Upper lobe of left lung (tissue), 6 donors: ENCODE measurements around the gene ZMYND11. TPM values are rescaled to one million over a fixed set of nuclear protein-coding genes. Genes with fewer than 3 reads are reported as not detected.

Experiments used
- ATAC-seq, 2 donors: fragments of 200-7000 bp; cut with Tn5 transposase; one replicate each; pipeline ENCODE4 v1.9.1; 2022; ENCODE audit warnings: mild to moderate bottlenecking in 2 of 2, moderate library complexity in 2 of 2; ENCODE audit not compliant: low FRiP score in 2 of 2
- DNase-seq, 2 donors: peaks; one replicate each; pipeline ENCODE4 v3.0.0-alpha.2; 2019 to 2020
- H3K27ac ChIP-seq, 4 donors: fragments of 200-600 bp; sonication (generic); one replicate each; pipeline ENCODE4 v1.5.1; 2016 to 2019
- H3K27me3 ChIP-seq, 4 donors: fragments of 200-600 bp; sonication (generic); one replicate each; pipeline ENCODE4 v1.5.1; 2017 to 2019
- H3K36me3 ChIP-seq, 4 donors: fragments of 200-600 bp; sonication (generic); one replicate each; pipeline ENCODE4 v1.5.1; 2016 to 2019
- H3K4me1 ChIP-seq, 4 donors: fragments of 200-600 bp; sonication (generic); one replicate each; pipeline ENCODE4 v1.5.1; 2018 to 2019
- H3K4me3 ChIP-seq, 4 donors: fragments of 200-600 bp; sonication (generic); one replicate each; pipeline ENCODE4 v1.5.1; 2017 to 2019; ENCODE audit warnings: mild to moderate bottlenecking in 2 of 4, moderate library complexity in 1 of 4
- H3K9me3 ChIP-seq, 4 donors: fragments of 200-600 bp; sonication (generic); one replicate each; pipeline ENCODE4 v1.5.1; 2018 to 2019
- EP300 ChIP-seq, 4 donors: sonication (generic); formaldehyde crosslinking; IDR thresholded peaks; one replicate each; pipeline ENCODE4 v1.5.1; 2017; ENCODE audit warnings: antibody characterized with exemption in 4 of 4, control low read depth in 2 of 4
- POLR2A ChIP-seq, 4 donors: fragments of 450-650 bp; IDR thresholded peaks; one replicate each; pipeline ENCODE4 v1.5.1; 2016 to 2017; ENCODE audit warnings: antibody characterized with exemption in 4 of 4, mild to moderate bottlenecking in 2 of 4
- POLR2AphosphoS5 ChIP-seq, 2 donors: sonication (generic); formaldehyde crosslinking; IDR thresholded peaks; one replicate each; pipeline ENCODE4 v1.5.1; 2017; ENCODE audit warnings: antibody characterized with exemption in 2 of 2
- WGBS, 2 donors: methylation state at CpG; one replicate each; pipeline ENCODE4 v1.1.5; 2017 to 2018; 5-methylcytosine and 5-hydroxymethylcytosine counted together
- total RNA-seq, 6 donors: library from RNA; depleted of rRNA in 4 of 6; stranded (reverse); fragments of >200 nt in 4 of 6; gene quantifications; one replicate each; pipeline versions ENCODE4 v1.1.0 to v1.2.1, GENCODE V29; 2016 to 2021
- TF ChIP-seq, protein P1 (sequence below), 6 experiments: fragments of 450-650 bp in 4 of 6; fragments of 200-600 bp in 2 of 6; sonication (generic) in 2 of 6; IDR thresholded peaks; one replicate each; pipeline ENCODE4 v1.5.1; 2016 to 2019; ENCODE audit warnings: antibody characterized with exemption in 6 of 6
- donor health status: DM: no; HTN: no; CAD: no; lungs with moderate emphysema.
- donor health status: DM: no; HTN: yes; CAD: no; lungs with severe emphysema.

ZMYND11 gene
- total RNA-seq, 6 donors from 2014 or later: 46.1 to 76.5 (median 63.4) TPM

DNA sequence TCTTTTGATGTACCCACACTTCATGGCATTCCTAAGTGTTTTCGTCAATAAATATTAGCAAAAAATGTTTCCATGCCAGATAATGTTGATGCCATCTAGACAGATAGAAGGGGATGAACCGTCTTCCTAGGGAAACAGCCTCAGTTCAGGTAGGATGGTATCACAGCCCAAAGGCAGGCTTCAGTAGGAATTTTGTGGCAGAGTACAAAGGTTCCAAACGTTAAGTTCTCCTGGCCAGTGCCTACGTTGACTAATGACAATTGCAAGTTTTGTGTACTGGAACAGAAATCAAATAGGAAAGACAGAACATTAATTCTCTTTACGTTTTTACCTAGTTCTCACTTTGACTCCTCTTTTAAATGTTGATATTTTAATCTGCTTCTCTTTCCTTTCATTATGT, 75.0 kb downstream of the ZMYND11 start:
- H3K36me3 ChIP-seq: peaks cover 0 to 15% (median 6%) of the 10 kb centered on the region in 4 donors
- no peaks in the 10 kb centered on the region for H3K4me1 ChIP-seq
- no peak overlapping the region for H3K27ac ChIP-seq
- no peak for ATAC-seq
- H3K9me3 ChIP-seq: no peaks in the 10 kb centered on the region
- no peak overlapping the region for H3K4me3 ChIP-seq
- no peaks in the 10 kb centered on the region for H3K27me3 ChIP-seq
- TF ChIP-seq POLR2A (IDR thresholded peaks at IDR 0.05) (no peak), POLR2AphosphoS5 (IDR thresholded peaks at IDR 0.05) (no peak), EP300 (IDR thresholded peaks at IDR 0.05) (no peak)
- TF ChIP-seq, protein P1, sequence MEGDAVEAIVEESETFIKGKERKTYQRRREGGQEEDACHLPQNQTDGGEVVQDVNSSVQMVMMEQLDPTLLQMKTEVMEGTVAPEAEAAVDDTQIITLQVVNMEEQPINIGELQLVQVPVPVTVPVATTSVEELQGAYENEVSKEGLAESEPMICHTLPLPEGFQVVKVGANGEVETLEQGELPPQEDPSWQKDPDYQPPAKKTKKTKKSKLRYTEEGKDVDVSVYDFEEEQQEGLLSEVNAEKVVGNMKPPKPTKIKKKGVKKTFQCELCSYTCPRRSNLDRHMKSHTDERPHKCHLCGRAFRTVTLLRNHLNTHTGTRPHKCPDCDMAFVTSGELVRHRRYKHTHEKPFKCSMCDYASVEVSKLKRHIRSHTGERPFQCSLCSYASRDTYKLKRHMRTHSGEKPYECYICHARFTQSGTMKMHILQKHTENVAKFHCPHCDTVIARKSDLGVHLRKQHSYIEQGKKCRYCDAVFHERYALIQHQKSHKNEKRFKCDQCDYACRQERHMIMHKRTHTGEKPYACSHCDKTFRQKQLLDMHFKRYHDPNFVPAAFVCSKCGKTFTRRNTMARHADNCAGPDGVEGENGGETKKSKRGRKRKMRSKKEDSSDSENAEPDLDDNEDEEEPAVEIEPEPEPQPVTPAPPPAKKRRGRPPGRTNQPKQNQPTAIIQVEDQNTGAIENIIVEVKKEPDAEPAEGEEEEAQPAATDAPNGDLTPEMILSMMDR (IDR thresholded peaks at IDR 0.05): no peak
- no peak for DNase-seq
- WGBS, 2 donors: 91 to 93% methylated on average over 5 of the region's 5 CpGs

DNA sequence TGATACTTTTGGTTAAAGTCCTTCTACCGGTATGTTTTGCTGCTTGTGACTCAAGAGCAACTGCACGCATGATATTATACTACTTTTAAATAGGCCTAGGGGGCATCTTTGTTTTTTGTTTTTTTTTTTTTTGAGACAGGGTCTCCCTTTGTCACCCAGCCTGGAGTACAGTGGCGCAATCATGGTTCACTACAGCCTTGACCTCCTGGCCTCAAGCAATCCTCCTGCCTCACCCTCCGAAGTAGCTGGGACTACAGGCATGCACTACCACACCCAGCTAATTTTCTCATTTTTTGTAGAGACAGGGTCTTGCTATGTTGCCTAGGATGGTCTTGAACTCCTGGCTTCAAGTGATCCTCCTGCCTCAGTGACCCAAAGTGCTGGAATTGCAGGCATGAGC, 80.2 kb downstream of the ZMYND11 start:
- DNase-seq (no peak), ATAC-seq (no peak)
- WGBS, 2 donors: 96% methylated on average over 4 of the region's 4 CpGs
- Histone ChIP-seq H3K27me3 (no peaks in the 10 kb centered on the region), H3K27ac (no peak overlapping the region), H3K4me3 (no peak overlapping the region), H3K36me3 (peaks cover 0 to 11% (median 3%) of the 10 kb centered on the region in 4 donors), H3K4me1 (peaks cover 0 to 7% (median 2%) of the 10 kb centered on the region in 4 donors), H3K9me3 (no peaks in the 10 kb centered on the region)
- no peak for TF ChIP-seq POLR2AphosphoS5 (IDR thresholded peaks at IDR 0.05)
- no peak for TF ChIP-seq EP300 (IDR thresholded peaks at IDR 0.05)
- TF ChIP-seq, protein P1 (IDR thresholded peaks at IDR 0.05): no peak
- TF ChIP-seq POLR2A (IDR thresholded peaks at IDR 0.05): no peak

DNA sequence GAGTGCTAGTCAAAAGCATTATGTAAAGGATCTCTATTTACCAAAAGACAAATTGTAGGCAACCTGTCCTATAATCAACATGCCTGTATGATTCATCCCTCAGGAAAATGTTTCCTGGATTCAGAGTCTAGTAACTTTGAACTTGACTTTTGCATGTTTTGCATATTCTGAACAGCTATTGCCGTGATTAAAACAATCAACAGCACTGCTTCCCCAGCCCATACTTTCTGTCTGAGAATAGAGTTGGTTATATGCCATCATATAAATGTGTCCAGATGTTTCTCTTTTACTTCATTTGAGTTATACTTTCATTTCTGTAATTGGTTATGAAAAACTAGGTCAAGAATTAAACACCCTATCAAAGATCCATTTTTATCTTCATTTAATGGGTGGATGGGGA, 83.5 kb downstream of the ZMYND11 start:
- Histone ChIP-seq H3K4me1 (peaks cover 0 to 7% (median 2%) of the 10 kb centered on the region in 4 donors), H3K27me3 (no peaks in the 10 kb centered on the region), H3K4me3 (no peak overlapping the region), H3K36me3 (peaks cover 0 to 3% (median 0%) of the 10 kb centered on the region in 4 donors), H3K27ac (no peak overlapping the region), H3K9me3 (no peaks in the 10 kb centered on the region)
- DNase-seq (no peak), ATAC-seq (no peak)
- TF ChIP-seq EP300 (IDR thresholded peaks at IDR 0.05) (no peak), POLR2AphosphoS5 (IDR thresholded peaks at IDR 0.05) (no peak), POLR2A (IDR thresholded peaks at IDR 0.05) (no peak)
- TF ChIP-seq, protein P1 (IDR thresholded peaks at IDR 0.05): no peak
- WGBS, 2 donors: 86 to 87% methylated on average over 1 of the region's 1 CpG

DNA sequence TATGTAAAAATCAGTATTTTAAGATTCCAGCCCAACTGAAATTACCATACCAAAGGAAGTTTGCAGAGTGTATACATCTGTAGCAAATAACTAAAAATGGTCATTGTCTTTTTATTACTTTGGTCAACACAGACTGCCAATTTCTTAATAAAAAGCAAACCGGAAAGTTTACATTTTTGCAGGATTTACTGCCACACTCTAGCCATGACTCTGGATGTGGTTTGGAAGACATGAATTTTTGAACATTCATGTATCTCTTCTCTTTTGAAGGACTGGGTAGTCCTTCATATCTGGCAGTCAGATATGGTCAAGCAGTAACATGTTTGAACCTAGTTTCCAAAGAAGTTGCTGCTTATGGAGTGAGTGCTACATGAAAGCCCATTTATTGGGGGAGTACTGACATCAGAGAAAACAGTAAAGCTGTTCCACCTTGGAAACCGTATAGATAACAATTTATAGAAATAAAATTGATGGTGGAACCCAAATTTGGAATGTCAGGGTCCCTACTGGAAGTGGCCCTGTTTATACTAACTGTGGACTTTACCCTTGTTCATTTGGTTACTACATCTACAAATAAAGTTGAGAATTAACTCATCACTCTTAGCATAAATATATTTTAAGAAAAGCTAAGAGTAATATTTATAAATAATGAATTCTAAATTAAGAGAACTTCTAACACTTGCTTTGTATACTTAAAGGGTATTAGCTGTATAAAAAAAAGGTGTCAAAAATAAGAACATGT, 84.6 kb downstream of the ZMYND11 start:
- H3K27me3 ChIP-seq: no peaks in the 10 kb centered on the region
- ATAC-seq: no peak
- TF ChIP-seq EP300 (IDR thresholded peaks at IDR 0.05) (no peak), POLR2AphosphoS5 (IDR thresholded peaks at IDR 0.05) (no peak), POLR2A (IDR thresholded peaks at IDR 0.05) (no peak)
- TF ChIP-seq, protein P1 (IDR thresholded peaks at IDR 0.05): no peak
- no peak for DNase-seq
- H3K27ac ChIP-seq: no peak overlapping the region
- 70 to 81% methylated on average over 2 of the region's 2 CpGs for WGBS, 2 donors
- H3K36me3 ChIP-seq: peaks cover 0 to 3% (median 0%) of the 10 kb centered on the region in 4 donors
- H3K4me1 ChIP-seq: peaks cover 0 to 7% (median 2%) of the 10 kb centered on the region in 4 donors
- H3K4me3 ChIP-seq: no peak overlapping the region
- H3K9me3 ChIP-seq: no peaks in the 10 kb centered on the region

DNA sequence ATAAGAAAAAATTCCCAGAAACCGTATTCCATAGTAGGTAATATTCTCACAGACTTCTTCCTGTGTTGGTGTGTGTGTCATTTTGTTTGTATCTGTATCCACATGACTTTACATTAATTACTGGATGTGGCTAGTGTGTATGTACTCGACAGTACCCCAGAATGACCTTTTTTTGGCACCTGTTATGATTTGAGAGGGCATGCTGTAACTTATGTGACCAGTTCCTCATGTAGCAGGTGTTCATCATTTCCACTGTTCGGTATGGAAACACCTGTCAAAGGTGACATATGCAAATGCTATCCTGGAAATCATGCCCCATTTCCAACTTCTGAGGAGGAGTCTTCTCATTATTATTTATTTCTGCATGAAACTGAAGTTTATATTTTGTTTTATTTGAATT, 89.3 kb downstream of the ZMYND11 start:
- DNase-seq (no peak), ATAC-seq (no peak)
- H3K4me3 ChIP-seq: no peak overlapping the region
- 86 to 88% methylated on average over 3 of the region's 3 CpGs for WGBS, 2 donors
- H3K27ac ChIP-seq: no peak overlapping the region
- H3K36me3 ChIP-seq: no peaks in the 10 kb centered on the region
- no peak for TF ChIP-seq POLR2AphosphoS5 (IDR thresholded peaks at IDR 0.05)
- TF ChIP-seq POLR2A (IDR thresholded peaks at IDR 0.05): no peak
- TF ChIP-seq, protein P1 (IDR thresholded peaks at IDR 0.05): no peak
- no peak for TF ChIP-seq EP300 (IDR thresholded peaks at IDR 0.05)
- H3K27me3 ChIP-seq: no peaks in the 10 kb centered on the region
- H3K9me3 ChIP-seq: no peaks in the 10 kb centered on the region
- H3K4me1 ChIP-seq: peaks cover 0 to 7% (median 2%) of the 10 kb centered on the region in 4 donors
